Amniotic stem cell (primary cell): ENCODE data around the gene EPB41L2.
"Not testable (repeated sequence)": the region's sequence is repeated elsewhere in the genome, so short reads cannot be mapped to it uniquely, and the experiment has no call there.

Source experiments
- DNase-seq: peaks from one replicate; lab custom pipeline; 2025; lab: John Stamatoyannopoulos, UW

Gene EPB41L2

GRCh38 chr6:131003488-131004386 lies 59.3 kb downstream of the EPB41L2 start:
- DNase-seq, result no peak

GRCh38 chr6:131002661-131002980 lies 60.4 kb downstream of the EPB41L2 start:
- no peak for DNase-seq

- no peak for DNase-seq
Measured at GRCh38 chr6:131001945-131002660, 60.9 kb downstream of the EPB41L2 start.

- DNase-seq, result no peak
Measured at GRCh38 chr6:131001111-131001736, 61.8 kb downstream of the EPB41L2 start.

- DNase-seq, result no peak
Measured at GRCh38 chr6:131000544-131000943, 62.5 kb downstream of the EPB41L2 start.

GRCh38 chr6:130997061-130997753 lies 65.8 kb downstream of the EPB41L2 start:
- no peak for DNase-seq

GRCh38 chr6:130996635-130997034 lies 66.4 kb downstream of the EPB41L2 start:
- DNase-seq, result no peak

- no peak for DNase-seq
Measured at GRCh38 chr6:130995783-130996447, 67.1 kb downstream of the EPB41L2 start.

GRCh38 chr6:130994319-130995097 lies 68.5 kb downstream of the EPB41L2 start:
- DNase-seq, result no peak

GRCh38 chr6:130993292-130993765 lies 69.7 kb downstream of the EPB41L2 start:
- no peak for DNase-seq

- no peak for DNase-seq
Measured at GRCh38 chr6:130991422-130992137, 71.5 kb downstream of the EPB41L2 start.

- DNase-seq, result not testable (repeated sequence)
Measured at GRCh38 chr6:130987539-130987938, 75.5 kb downstream of the EPB41L2 start.

- no peak for DNase-seq
Measured at GRCh38 chr6:130985115-130985514, 77.9 kb downstream of the EPB41L2 start.

- no peak for DNase-seq
Measured at GRCh38 chr6:130982941-130983456, 80.0 kb downstream of the EPB41L2 start.

GRCh38 chr6:130982135-130982534 lies 80.9 kb downstream of the EPB41L2 start:
- DNase-seq, result no peak

- no peak for DNase-seq
Measured at GRCh38 chr6:130981409-130981808, 81.6 kb downstream of the EPB41L2 start.

GRCh38 chr6:130980310-130981032 lies 82.6 kb downstream of the EPB41L2 start:
- DNase-seq, result no peak

- DNase-seq, result no peak
Measured at GRCh38 chr6:130978660-130979396, 84.2 kb downstream of the EPB41L2 start.
